ENCODE measurements around the gene PROP1. TPM values are rescaled to one million over a fixed set of nuclear protein-coding genes. Genes with fewer than 3 reads are reported as not detected.
"Not testable (repeated sequence)": the region's sequence is repeated elsewhere in the genome, so short reads cannot be mapped to it uniquely, and the experiment has no call there.

Gene PROP1
- total RNA-seq, 2 experiments from 2014 or later = not detected

GRCh38 chr5:178006536-178007231 is 10.6 kb upstream of the PROP1 start:
- H3K27ac ChIP-seq (ENCODE audit: low read depth in 1 of 2, low read length in 2 of 2); H3K4me1 Mint-ChIP-seq (ENCODE audit: low read depth); H3K36me3 Mint-ChIP-seq (ENCODE audit: low read depth); H3K36me3 ChIP-seq (ENCODE audit: insufficient read depth, low read length); H3K4me1 ChIP-seq (ENCODE audit: insufficient read depth, low read length); H3K27ac Mint-ChIP-seq; H3K9me3 Mint-ChIP-seq; H3K27me3 ChIP-seq (ENCODE audit: control insufficient read depth in 1 of 2, insufficient read depth in 2 of 2, low read length in 2 of 2); intact Hi-C loops (cut with DNase I, micrococcal nuclease); CTCF ChIA-PET; H3K9me3 ChIP-seq (ENCODE audit: control insufficient read depth in 1 of 2, insufficient read depth in 1 of 2, low read length in 2 of 2); POLR2A ChIA-PET: not testable (repeated sequence)
- DNase-seq = peak; percentile 8 to 76 (median 46)
- peak overlapping the region; percentile 41 for H3K4me3 ChIP-seq (ENCODE audit: low read length)
- peak; percentile 90 for ATAC-seq (ENCODE audit: poor library complexity)
- peaks cover 20% of the 10 kb centered on the region for H3K27me3 Mint-ChIP-seq
- peak overlapping the region; percentile 82 for H3K4me3 Mint-ChIP-seq

- H3K36me3 ChIP-seq (ENCODE audit: insufficient read depth, low read length); POLR2A ChIA-PET; H3K4me1 ChIP-seq (ENCODE audit: insufficient read depth, low read length); H3K4me3 Mint-ChIP-seq; H3K9me3 Mint-ChIP-seq; H3K4me1 Mint-ChIP-seq (ENCODE audit: low read depth); H3K27ac ChIP-seq (ENCODE audit: low read depth in 1 of 2, low read length in 2 of 2); H3K9me3 ChIP-seq (ENCODE audit: control insufficient read depth in 1 of 2, insufficient read depth in 1 of 2, low read length in 2 of 2); H3K27me3 ChIP-seq (ENCODE audit: control insufficient read depth in 1 of 2, insufficient read depth in 2 of 2, low read length in 2 of 2); intact Hi-C loops (cut with DNase I, micrococcal nuclease); CTCF ChIA-PET; H3K36me3 Mint-ChIP-seq (ENCODE audit: low read depth); DNase-seq: not testable (repeated sequence)
- Mint-ChIP-seq H3K27me3 (peaks cover 20% of the 10 kb centered on the region), H3K27ac (peak overlapping the region; percentile 69)
- H3K4me3 ChIP-seq (ENCODE audit: low read length) = peak overlapping the region; percentile 12
- peak; percentile 13 for ATAC-seq (ENCODE audit: poor library complexity)
Measured at GRCh38 chr5:178006181-178006535, 10.1 kb upstream of the PROP1 start.

- Histone ChIP-seq H3K27ac (ENCODE audit: low read depth in 1 of 2, low read length in 2 of 2) (no peak overlapping the region), H3K4me1 (ENCODE audit: insufficient read depth, low read length) (no peaks in the 10 kb centered on the region), H3K36me3 (ENCODE audit: insufficient read depth, low read length) (no peaks in the 10 kb centered on the region), H3K27me3 (ENCODE audit: control insufficient read depth in 1 of 2, insufficient read depth in 2 of 2, low read length in 2 of 2) (peaks cover 11 to 21% of the 10 kb centered on the region in 2 experiments), H3K9me3 (ENCODE audit: control insufficient read depth in 1 of 2, insufficient read depth in 1 of 2, low read length in 2 of 2) (no peaks in the 10 kb centered on the region), H3K4me3 (ENCODE audit: low read length) (no peak overlapping the region)
- Mint-ChIP-seq H3K27me3 (peaks cover 28% of the 10 kb centered on the region), H3K4me3 (no peak overlapping the region), H3K36me3 (ENCODE audit: low read depth) (no peaks in the 10 kb centered on the region), H3K9me3 (no peaks in the 10 kb centered on the region), H3K27ac (no peak overlapping the region), H3K4me1 (ENCODE audit: low read depth) (no peaks in the 10 kb centered on the region)
- DNase-seq (no peak), ATAC-seq (ENCODE audit: poor library complexity) (no peak)
- intact Hi-C loops (cut with DNase I, micrococcal nuclease) = no loop called here
- ChIA-PET CTCF (no interaction called here), POLR2A (no interaction called here)
- no peak for TF ChIP-seq CTCF (IDR thresholded peaks at IDR 0.05)
Measured at GRCh38 chr5:177997846-177998245, 1.8 kb upstream of the PROP1 start.

- peaks cover 29% of the 10 kb centered on the region for H3K27me3 Mint-ChIP-seq
- Histone ChIP-seq H3K4me3 (ENCODE audit: low read length) (no peak overlapping the region), H3K4me1 (ENCODE audit: insufficient read depth, low read length) (no peaks in the 10 kb centered on the region), H3K36me3 (ENCODE audit: insufficient read depth, low read length) (no peaks in the 10 kb centered on the region), H3K27ac (ENCODE audit: low read depth in 1 of 2, low read length in 2 of 2) (no peak overlapping the region), H3K9me3 (ENCODE audit: control insufficient read depth in 1 of 2, insufficient read depth in 1 of 2, low read length in 2 of 2) (no peaks in the 10 kb centered on the region), H3K27me3 (ENCODE audit: control insufficient read depth in 1 of 2, insufficient read depth in 2 of 2, low read length in 2 of 2) (peaks cover 9 to 21% of the 10 kb centered on the region in 2 experiments)
- ChIA-PET CTCF (no interaction called here), POLR2A (no interaction called here)
- no peak for ATAC-seq (ENCODE audit: poor library complexity)
- no peaks in the 10 kb centered on the region for H3K36me3 Mint-ChIP-seq (ENCODE audit: low read depth)
- intact Hi-C loops (cut with DNase I, micrococcal nuclease) = no loop called here
- no peak overlapping the region for H3K4me3 Mint-ChIP-seq
- H3K9me3 Mint-ChIP-seq = no peaks in the 10 kb centered on the region
- no peak overlapping the region for H3K27ac Mint-ChIP-seq
- TF ChIP-seq CTCF (IDR thresholded peaks at IDR 0.05) = no peak
- DNase-seq = no peak
- no peaks in the 10 kb centered on the region for H3K4me1 Mint-ChIP-seq (ENCODE audit: low read depth)
Measured at GRCh38 chr5:177997319-177997670, 1.3 kb upstream of the PROP1 start.
